Fibroblast of upper back skin (primary cell): ENCODE measurements around the gene SLC29A2.

Experiments
- DNase-seq: peaks from one replicate; pipeline ENCODE4 v3.0.0-alpha.2; 2013

Gene SLC29A2

DNA sequence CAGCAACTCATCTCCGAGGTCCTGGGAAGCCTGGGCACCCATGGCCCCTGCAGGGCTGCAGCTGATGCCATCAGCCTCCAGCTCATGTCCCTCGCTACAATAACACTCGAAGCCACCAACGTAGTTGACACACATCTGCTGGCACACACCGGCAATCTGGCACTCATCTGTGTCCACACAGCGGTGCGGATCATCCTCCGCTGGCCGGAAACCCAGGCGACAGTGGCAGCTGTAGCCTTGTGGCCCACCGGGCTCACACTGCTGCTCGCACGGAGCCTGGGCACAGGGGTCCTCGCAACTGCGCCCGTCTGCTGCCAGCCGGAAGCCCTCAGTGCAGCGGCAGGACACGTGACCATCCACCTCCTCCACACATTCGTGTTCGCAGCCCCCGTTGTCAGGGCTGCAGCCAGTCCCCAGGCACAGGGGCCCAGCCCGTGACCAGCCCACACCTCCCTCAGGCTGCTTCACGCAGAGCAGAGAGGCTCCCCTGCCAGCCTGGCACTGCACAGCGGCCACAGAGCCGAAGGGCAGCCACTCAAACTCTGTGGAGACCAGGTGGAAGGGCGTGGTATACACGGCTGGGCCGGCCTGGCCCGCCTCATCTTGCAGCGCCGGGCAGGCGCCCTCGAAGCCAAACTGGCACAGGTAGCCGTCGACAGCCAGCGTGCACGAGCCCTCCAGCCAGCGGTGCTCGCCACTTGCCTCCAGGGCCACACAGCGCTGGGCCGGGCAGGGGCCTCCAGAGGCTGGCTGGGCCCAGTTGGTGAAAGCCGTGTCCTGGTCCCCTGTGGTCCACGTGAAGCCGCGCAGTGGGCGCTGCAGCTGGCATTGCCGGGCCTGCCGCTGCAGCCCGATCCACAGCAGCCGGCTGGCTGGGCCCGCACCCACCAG lies 55.4 kb downstream of the SLC29A2 start:
- DNase-seq = no peak

DNA sequence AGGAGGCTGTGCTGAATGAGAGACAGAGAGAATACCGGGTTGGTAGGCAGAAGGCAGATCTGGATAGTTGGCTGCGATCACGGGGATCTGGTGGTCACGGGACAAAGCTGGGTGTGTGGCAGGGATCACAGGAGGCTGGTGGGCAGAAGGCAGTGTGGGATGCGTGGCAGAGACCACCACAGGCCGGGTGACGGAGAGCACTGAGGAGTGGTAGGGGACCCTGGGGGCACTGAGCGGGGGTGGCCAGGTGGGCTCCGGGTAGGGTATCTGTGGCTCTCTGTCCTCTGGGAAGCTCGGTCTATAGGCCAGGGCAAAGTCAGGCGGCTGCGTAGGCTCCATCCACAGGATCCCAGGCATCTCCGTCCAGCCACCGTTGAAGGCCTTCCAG lies 56.1 kb downstream of the SLC29A2 start:
- DNase-seq = no peak

GRCh38 chr11:66314561-66315497 lies 56.7 kb downstream of the SLC29A2 start:
- no peak for DNase-seq

DNA sequence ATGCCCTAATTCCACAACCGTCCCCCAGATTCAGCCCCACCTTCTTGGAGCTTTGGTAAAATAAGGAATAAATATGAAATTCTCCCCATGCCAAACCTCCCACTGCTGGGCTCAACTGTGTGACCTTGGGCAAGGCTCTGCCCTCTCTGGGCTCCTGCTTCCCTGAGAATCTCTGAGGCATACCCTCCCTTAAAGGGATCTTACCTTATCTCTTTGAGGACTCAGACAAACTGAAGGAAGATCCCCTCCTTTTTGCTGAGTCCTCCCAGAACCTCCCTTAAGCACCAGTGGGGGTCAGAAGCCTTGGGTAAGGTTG lies 57.4 kb downstream of the SLC29A2 start:
- no peak for DNase-seq

DNA sequence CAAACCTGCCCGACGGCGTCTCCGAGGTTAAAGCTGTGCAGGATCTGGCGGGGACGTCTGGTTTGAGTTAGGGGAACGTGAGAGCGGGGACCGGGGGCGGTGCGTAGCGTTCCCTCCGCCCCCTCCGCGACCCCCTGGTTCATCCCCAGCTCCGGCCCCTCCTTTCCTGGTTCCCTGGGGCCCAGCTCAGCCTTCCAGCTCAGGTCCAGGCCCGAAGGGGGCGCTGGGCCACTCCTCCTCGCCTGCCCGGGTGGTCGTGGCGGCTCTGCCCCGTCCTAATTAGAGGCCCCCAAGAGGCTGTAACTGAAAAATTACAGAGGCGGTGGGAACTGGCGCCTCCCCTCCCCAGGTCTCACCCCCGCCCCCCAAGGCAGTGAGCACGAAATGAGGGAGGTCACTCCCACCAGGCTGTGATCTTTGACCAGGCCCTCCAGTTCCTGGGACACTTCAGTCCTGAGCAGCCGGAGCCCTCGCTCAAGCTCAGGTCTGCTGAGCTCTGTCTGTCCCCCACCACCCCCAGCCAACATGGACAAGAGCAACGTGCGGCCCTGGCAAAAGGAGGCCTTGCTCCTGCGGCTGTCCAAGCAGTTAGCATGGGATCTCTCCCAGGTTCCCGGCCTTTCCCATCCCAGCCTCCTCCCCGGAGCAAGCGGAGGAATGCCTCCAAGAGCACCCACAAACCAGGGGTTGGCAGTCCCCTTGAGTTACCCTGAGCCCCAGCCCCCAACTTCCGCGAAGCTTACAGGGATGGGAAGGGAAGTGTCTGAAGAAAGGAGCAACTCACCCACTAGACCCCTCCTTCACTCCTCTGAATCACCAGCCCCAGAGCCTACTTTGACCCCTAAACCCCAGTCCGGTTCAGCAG lies 58.0 kb downstream of the SLC29A2 start:
- no peak for DNase-seq

DNA sequence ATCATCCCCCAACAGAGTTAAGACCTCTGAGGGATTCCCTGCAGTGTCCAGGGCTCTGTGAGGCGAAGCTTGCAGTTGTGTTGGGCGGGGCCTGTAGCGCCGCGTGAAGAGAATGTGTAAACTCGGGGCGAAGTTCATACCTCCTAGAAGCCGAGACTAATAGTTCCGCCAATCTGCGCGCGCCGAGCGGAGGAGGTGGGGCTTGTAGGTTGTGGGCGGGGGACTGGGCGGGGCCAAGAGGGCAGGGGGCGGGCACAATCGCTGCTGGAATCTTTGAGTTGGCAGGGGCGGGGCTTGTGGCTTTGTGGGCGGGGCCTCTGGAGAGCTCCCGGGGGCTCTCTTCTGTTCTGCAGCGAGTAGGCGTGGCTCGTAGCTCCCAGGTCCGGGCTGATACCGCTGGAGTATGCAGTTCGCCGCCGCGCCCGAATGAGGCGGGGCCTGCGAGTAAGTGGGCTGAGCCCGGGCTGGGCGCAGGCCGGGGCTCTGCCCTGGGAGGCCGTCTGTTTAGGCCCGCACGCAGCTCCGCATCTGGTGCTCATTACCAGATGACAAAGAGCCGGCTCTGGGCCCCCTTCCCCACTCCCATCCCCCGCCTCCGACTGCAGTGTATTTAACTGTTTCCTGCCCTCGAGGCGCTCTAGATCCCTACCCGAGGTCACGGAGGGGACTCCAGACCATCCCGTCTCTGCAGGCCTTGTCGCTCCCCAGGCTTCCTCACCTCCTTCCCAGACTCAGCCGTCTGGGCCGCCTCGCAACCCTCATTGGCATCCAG lies 58.8 kb downstream of the SLC29A2 start:
- DNase-seq = peak; percentile 100
